Islet precursor cell (in vitro differentiated cells): ENCODE data around the gene HTR2B.
"Not testable (repeated sequence)": the region's sequence is repeated elsewhere in the genome, so short reads cannot be mapped to it uniquely, and the experiment has no call there.

Experiments
- DNase-seq: peaks from one replicate; pipeline ENCODE4 v3.0.0-alpha.2; 2018

HTR2B gene

DNA sequence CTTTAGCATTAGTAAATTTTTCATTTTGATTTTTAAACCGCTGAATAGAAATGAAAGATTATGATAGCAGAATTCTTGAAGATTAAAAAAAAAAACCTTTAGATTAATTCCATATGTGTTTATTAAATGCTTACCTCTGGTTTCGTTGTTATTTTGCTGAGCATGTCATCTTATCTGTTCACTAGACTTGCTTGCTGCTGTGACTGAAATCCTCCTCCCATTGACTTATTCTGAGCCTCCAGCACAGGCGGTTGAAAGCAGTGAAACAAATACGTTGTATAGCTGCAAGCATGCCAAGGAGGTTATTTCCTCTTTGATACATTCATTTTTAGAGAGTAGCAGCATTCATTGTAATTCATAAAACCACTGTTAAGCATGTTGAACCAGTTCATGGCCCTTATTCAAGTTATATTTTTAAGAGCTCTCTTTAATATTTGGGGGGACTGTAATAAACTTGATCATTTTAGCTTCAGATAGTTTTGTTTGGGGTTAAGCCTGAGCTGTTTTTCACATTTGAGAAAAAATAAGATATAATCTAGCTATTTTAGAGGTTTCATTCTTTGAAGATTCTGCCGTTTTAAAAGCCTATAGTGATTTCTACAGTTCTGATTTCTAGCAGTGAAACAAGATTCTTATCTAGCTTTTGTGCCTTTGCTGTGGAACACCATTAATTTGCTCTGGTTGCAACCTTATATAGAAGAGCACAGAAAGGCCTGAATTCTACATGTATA is at the start of gene HTR2B:
HTR2B (minus strand) TSS at position 205 of the 731 bp plus-strand sequence. CDS start 1,278 bp downstream, outside the sequence.
- DNase-seq: no peak

- DNase-seq: no peak
Observed at GRCh38 chr2:231174211-231174651, 49.4 kb upstream of the HTR2B start.

GRCh38 chr2:231172025-231172424 is 47.2 kb upstream of the HTR2B start:
- DNase-seq: no peak

DNA sequence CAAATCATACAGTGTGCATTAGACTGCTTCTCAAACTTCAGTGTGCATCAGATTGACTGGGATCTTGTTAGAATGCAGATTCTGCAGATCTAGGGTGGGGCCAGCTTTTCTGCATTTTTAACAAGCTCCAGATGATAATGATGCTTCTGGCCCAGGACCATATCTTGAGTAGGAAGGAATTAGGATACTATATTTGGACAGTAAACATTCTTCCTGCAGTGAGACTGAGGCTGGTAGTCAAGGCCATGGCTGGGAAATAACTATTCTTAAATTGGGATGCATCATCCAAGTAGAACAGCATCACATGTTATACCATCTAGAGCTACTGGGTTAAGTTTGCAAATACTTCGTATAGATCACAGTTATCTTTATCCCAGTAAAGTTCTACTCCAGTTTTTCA is 45.2 kb upstream of the HTR2B start:
- no peak for DNase-seq

GRCh38 chr2:231169488-231169887 is 44.6 kb upstream of the HTR2B start:
- DNase-seq: no peak

DNA sequence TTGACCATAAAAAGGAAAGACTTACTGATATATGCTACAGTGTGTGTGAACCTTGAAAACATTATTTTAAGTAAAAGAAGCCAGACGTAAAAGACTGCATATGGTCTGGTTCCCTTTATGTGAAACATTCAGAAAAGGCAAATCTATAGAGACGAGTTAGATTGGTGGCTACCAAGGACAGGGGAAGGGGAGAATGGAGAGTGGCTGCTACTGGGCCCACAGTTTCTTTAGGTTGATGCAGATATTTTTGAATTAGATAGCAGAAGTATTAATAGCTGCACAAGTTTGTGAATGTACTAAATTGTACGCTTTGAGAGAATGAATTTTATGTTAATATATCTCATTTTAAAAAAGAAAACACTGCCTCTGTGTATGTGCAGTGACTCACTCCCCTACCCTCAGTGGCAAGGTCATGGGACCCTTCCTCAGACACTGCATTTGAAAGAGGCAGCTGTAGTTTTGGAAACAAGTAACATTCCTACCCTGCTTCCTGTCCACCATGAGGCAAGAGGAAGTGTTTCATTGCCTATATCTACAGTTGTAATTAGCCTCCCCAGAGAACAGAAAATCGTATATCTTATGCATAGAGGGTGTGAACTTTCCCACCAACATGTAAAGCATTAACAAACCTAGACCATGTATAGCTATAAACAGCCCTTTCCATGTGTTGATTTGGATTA is 43.8 kb upstream of the HTR2B start:
- DNase-seq: no peak

DNA sequence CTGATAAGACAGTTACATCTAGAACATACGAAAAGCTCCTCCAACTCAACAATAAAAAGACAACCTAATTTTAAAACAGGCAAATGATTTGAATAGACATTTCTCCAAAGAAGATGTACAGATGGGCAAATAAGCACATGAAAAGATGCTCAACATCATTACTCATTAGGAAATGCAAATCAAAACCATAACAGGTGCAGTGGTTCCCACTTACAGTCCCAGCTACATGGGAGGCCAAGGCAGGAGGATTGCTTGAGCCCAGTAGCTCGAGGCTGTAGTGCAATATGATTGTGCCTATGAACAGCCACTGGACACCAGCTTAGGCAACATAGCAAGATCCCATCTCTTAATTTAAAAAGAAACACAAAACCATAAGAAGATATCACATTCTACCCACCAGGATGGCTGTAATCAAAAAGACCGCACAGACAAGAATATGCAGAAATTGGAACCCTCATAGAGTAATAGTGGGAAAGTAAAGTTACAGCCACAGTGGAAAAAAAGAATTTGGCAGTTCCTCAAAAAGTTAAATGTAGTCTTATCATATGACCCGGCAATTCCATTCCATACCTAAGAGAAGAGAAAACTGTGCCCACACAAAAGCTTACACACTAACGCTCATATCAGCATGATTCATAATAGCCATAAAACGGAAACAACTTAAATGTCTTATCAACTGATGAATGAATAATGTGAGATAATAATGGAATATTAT is 43.1 kb upstream of the HTR2B start:
- DNase-seq: no peak

- no peak for DNase-seq
Observed at GRCh38 chr2:231163414-231164095, 38.7 kb upstream of the HTR2B start.

DNA sequence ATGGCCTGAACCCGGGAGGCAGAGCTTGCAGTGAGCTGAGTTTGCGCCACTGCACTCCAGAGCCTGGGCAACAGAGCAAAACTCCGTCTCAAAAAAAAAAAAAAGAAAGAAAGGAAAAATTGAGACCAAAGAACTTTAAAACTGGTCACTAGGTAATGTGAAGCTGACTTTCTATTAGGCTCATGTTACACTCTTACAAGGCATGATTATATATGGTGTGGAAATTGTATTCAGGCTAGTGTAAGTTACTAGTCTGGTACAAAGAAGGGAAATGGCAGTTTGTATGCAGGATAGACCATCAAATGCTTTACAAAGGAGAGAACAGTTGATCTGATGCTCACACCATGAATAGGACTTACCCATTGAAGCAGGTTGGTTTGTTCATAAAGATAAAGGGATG is 38.2 kb upstream of the HTR2B start:
- DNase-seq: no peak

DNA sequence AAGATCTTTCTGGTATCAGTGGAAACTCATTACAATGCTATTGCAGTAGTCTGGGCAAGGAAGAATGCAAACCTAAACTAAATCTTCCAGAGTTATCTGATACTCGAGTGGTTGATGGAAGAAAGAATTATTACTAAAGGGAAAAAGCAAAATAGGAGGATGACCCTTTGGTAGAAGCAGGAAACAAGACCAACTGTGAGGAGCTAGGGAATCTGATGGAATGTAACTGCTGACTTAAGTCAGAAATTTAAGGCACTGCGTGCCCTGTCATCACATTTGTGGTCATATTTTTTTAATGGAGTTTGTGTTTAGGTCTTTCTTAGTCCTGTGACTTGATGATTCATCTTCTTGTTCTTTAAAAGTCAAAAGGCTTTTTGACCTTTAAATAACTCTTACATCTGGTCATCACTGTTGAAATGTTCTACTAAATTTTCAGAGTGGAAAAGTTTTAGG is 37.1 kb upstream of the HTR2B start:
- DNase-seq: no peak

DNA sequence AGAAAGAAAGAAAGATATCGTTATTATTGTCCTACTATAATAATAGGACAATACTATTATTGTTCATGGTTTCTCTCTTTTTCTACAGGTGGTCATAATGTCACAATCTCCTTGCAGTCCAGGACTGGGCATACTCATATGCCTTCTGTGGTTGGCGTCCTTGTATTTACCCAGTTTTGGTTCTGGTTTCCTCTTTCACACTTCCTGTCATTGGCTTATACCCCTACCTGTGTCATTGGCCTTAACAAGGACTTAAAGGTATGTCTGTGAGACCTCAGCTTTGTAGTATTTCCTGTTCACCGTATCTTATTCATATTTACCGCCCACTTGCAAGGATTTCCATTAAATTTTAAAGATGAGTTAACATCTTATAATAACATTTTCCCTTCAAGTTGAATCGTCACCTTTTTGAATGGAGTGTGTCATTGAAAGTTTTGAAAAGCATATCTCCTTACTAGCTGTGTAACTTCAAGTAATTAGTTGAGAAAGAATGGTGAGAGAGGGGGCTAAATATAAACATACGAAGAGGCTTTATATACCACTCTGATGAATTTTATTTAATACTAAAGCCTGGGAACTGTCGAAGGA is 36.5 kb upstream of the HTR2B start:
- DNase-seq: no peak

GRCh38 chr2:231160701-231161100 is 35.9 kb upstream of the HTR2B start:
- DNase-seq: no peak

DNA sequence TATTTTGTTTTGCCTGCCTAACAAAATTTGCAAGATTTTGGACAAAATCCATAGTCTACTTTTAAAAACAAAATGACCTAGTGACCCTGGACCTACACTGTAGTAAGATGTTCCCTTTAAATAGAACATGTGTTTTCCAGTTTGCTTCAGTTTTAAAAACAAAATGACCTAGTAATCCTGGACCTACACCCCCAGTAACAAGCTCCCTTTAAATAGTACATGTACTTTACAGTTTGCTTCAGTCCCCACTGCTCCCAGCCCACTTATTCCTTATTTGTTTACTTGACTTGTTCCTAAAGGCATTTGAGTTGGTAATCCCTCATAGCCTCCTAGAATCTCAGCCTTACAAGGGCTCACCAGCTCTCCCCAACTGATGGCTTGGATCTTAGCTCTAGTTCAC is 34.5 kb upstream of the HTR2B start:
- DNase-seq: no peak

DNA sequence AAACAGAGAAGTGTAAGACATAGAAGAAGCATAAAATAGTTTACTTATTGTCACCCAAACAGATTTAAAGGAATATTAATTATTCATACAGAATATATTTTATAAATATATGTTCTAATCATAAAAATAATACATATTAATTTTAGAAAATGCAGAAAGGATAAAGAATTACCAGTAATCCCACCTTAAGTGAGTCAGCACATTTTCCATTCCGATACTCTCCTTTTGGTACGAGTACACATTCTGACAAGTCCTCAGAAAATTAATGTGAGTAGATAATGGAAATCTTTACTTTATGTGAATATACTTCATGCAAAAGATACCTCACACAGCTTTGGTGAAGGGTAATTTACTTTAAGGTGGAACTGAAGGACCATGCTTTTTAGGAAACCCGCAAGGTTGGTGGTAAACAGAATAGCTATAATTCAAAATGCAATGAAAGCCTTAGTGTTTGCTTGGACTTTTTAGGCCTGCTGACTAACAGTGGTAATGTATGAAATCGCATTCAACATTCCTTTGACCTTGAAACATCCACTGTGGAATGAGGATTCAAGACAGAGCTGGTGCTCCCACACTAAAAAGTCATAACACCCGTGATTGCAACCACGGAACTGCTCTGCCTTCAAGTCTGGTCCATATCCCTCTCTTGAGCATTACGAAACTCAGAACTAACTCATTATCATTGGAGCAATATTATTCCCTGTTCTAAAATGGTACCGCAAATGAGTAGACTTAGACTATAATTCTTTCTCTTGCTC is 28.1 kb upstream of the HTR2B start:
- no peak for DNase-seq

- DNase-seq: no peak
Observed at GRCh38 chr2:231146665-231147064, 21.8 kb upstream of the HTR2B start.

DNA sequence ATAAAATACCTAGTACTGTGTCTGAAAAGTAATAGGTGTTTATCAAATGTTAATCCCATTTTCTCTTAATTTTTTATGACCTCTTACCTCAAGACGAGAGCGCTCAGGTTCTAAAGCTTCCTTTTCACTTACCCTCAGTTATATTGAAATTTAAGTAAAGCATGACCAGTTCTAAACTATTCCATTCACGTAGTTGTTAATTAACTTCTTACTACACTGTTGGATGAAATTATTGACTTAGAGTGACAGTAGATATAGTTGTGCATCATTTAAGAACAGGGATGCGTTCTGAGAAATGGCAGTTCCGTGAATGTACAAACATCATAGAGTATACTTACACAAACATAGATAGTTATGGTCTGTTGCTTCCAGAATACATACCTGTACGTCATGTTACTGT is 20.1 kb upstream of the HTR2B start:
- DNase-seq: no peak

DNA sequence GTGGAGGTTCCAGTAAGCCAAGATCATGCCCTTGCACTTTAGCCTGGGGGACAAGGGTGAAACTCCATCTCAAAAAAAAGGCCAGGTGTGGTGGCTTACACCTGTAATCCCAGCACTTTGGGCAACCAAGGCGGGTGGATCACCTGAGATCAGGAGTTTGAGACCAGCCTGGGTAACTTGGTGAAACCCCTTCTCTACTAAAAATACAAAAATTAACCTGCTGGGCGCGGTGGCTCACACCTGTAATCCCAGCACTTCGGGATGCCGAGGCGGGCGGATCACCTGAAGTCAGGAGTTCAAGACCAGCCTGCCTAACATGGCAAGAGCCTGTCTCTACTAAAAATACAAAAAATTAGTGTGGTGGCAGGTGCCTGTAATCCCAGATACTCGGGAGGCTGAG is 16.0 kb upstream of the HTR2B start:
- DNase-seq: not testable (repeated sequence)

DNA sequence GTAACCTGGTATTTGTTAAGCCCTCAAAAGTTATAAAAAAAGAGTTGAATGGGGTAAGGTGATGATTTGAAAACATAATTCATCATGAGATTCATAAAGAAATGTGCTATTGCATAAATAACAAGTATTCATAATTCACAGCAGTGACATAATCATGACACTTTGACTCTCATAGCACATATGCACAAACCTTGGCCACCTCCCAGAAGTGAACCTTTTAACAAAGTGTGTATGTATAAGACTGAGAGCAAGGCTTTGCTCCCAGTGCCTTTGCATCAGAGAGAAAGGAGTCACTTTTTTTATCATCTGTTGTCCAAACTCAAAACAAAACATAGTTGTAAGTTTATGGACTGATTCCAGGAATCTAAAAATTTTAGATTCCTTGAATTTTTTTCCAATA is 15.0 kb upstream of the HTR2B start:
- no peak for DNase-seq

DNA sequence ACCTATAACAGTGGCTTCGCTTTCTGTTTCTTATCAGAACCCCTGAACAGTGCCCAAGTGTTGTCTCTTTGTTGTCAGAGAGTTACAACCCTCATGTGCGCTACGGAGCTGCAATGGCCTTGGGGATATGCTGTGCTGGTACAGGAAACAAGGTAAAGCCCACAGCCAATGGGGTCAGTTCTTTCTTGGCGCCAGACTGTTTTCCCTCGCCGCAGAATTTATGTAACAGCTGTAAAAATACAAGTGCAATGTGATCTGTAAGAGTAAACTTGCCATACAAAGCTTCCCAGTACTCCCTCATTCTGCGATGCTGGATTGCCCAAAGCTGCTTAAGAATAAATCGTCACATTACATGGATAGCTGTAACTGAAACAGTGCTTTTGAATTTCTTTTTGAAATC is 13.9 kb upstream of the HTR2B start:
- no peak for DNase-seq

DNA sequence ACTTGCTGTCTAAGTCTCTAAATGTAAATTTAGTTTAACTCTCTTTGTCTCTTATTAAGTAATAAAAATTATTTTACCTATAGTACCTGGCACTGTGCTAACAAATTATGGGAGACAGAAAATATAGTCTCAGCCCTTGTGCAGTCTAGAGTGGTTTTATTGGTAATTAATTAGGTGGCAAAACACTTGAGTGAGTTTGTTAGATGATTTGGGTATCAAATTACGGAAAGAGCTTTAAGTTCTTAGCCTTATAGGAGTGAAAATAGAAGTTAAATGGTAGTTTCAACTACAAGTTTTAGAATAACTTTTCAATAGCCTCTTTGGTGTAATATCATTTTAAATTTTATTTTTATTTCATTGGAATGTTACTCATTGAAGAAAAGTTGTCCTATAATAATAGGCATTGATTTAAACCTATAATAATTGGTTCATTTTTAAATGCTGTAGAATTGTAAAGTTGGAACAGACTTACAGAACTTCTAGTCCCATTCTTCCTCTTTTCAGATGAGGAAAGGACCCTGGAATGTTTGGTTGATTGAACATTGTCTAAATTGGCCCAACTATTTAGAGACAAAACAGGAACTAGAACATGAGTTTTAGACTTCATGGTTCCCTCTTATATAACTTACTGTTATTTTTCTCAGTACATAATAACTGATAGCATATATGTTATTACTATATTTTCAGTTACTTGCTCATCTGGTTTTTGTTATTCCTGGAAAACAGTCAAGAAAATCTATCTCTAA is 10.2 kb upstream of the HTR2B start:
- DNase-seq: no peak

GRCh38 chr2:231133365-231134099 is 8.7 kb upstream of the HTR2B start:
- no peak for DNase-seq
